Coronary artery (tissue), 2 donors: ENCODE data around the gene CNKSR2.
A peak's percentile ranks its signal among the peaks of the same experiment; 100 is the strongest.

Experiments used
- DNase-seq: peaks from one replicate; pipeline ENCODE4 v3.0.0-alpha.2; 2017; ENCODE audit warnings: low spot score
- H3K27ac ChIP-seq, 2 donors: fragments of 200-600 bp; sonication (generic); one replicate each; pipeline ENCODE4 v1.5.1; 2016 to 2019
- H3K4me3 ChIP-seq: fragments of 200-600 bp; sonication (generic); 2 replicates; pipeline ENCODE4 v1.5.1; 2016; ENCODE audit warnings: mild to moderate bottlenecking, moderate library complexity
- TF ChIP-seq, protein P1 (sequence below): fragments of 200-600 bp; sonication (generic); IDR thresholded peaks from one replicate; pipeline ENCODE4 v1.5.1; 2019; ENCODE audit warnings: antibody characterized with exemption

CNKSR2 gene

DNA sequence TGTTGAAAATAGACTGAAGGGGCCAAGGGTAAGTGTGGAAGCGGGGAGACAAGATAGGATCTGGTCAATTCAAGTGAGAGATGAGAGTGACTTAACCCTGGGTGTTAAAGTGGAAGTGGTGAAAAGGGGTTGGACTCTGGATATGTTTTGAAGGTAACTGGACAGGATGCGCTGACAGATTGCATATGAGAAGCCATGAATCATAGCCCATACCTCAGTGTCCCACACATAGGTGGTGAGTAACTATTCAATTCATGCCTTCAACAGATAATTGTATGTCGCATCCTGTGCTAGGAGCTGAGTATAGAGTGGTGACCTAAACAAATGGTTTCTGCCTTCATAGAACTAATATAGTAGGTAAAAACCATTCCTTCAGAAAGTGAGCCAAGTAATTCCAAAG lies 207.3 kb downstream of the CNKSR2 start:
- Histone ChIP-seq H3K4me3 (no peak overlapping the region), H3K27ac (no peak overlapping the region)
- DNase-seq = no peak
- TF ChIP-seq, protein P1, sequence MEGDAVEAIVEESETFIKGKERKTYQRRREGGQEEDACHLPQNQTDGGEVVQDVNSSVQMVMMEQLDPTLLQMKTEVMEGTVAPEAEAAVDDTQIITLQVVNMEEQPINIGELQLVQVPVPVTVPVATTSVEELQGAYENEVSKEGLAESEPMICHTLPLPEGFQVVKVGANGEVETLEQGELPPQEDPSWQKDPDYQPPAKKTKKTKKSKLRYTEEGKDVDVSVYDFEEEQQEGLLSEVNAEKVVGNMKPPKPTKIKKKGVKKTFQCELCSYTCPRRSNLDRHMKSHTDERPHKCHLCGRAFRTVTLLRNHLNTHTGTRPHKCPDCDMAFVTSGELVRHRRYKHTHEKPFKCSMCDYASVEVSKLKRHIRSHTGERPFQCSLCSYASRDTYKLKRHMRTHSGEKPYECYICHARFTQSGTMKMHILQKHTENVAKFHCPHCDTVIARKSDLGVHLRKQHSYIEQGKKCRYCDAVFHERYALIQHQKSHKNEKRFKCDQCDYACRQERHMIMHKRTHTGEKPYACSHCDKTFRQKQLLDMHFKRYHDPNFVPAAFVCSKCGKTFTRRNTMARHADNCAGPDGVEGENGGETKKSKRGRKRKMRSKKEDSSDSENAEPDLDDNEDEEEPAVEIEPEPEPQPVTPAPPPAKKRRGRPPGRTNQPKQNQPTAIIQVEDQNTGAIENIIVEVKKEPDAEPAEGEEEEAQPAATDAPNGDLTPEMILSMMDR = no peak

DNA sequence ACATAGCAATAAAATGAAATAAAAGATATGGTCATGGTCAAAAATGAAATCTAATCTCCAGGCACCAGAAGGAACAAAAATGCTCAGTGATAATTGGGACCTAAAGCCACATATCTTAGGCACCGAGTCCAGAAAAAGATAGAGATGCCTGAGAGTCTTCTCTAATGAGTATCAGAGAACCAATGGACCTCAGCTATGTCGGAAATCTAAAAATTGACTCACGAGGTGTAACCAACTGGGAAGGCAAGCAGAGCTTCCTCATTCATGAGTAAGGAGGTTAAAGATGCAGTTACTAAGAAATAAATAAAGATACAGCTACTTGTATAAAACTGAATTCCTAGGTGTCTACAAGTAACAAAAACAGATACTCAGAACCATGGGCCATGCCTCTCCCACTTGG lies 211.8 kb downstream of the CNKSR2 start:
- DNase-seq = no peak
- TF ChIP-seq, protein P1 = no peak

DNA sequence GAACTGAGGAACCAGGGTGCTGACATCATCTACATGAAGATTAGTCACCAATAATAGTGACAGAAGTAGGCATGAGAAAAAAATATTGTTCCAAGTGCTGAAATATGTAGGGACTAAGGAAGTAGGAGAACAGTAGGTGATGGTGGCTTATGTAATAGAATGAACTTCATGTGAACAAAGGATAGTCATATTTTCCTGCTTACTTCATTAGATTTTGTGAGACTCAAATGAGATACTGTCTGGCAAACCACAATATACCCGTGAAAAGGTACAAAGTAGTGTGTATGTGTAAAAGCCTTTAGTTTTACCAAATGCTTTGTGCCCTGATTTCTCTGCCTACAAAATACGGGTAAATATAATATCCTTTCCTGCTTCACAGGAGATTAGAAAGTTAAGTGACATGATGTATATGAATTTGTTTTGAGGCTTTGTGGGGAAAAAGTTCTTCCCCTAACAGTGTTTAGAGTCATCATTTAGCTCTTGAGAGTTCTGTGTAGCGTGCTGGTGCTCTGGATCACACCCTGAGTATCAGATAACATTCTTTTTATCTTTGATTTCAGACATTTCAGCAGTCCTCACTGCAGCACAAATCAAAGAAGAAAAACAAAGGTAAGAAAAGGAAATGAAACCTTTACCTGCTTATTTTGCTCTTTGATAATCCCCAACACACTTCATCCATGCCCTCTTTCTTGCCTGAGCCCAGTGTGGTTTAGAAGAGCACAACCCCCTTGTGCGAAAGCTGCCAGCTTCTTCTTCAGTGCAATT lies 216.0 kb downstream of the CNKSR2 start:
- no peak for DNase-seq
- TF ChIP-seq, protein P1 = no peak

More for the DNA sequence above, 211.8 kb downstream of the CNKSR2 start:
- Histone ChIP-seq H3K4me3 (no peak overlapping the region), H3K27ac (no peak overlapping the region)

DNA sequence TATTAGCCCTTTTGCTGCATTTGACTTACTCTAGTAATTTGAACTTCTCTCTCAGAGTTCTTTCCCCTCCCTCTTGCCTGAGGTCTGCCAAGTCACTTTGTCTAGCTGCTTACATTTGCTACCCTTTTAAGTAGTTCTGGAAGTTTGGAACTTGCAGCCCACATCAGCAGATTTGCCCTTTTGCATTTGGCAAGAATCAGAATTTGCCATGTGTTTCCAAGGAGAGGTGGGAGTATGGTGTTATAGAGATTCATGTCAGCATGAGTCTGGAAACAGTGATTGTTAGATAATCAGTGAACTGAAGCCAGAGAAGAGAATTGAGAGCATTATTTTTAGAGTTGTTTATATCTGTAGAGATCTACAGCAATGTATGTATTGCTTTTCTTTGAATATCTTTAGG lies 231.8 kb downstream of the CNKSR2 start:
- Histone ChIP-seq H3K4me3 (no peak overlapping the region), H3K27ac (no peak overlapping the region)
- no peak for DNase-seq
- TF ChIP-seq, protein P1 = no peak

More for the DNA sequence above, 216.0 kb downstream of the CNKSR2 start:
- Histone ChIP-seq H3K4me3 (no peak overlapping the region), H3K27ac (no peak overlapping the region)

DNA sequence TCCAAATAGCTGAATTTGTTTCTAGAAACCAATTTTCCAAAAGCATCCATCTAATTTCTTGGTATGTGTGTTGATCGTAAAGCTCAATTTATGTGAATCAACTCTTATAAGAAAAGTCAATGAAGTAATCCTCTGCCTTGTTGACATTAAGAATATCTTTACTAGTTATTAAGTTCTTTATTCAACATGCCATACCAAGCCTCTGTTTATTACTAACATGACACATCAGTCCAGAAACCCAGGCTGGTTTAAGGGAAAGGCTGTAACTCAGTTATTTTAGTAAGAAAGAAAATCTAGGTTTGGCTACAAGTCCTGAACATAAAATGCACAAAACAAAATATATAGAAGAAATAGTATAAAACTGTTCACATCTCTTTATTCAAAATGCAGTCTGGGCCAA lies 235.9 kb downstream of the CNKSR2 start:
- H3K4me3 ChIP-seq = no peak overlapping the region
- no peak for DNase-seq
- TF ChIP-seq, protein P1 = no peak
- no peak overlapping the region for H3K27ac ChIP-seq

DNA sequence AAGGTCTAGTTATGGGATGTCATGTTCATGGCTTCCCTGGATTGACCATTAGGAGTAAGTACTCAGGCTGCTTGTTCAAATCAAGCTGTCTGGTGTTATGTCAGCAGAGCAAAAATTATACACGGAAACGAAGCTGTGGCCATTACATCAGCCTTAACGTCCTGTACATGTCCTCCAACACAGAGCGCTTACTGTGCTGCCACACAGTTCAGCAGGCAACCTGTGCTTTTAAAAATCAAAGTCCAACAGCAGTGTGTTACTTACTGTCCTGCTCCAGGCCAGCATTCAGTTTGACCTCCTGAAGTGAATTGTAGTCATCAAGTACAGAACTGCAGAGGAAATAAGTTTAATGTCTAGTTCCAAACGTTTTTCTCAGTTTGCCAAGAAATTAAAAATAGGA lies 237.9 kb downstream of the CNKSR2 start:
- Histone ChIP-seq H3K27ac (peak overlapping the region; percentile 11 to 24), H3K4me3 (no peak overlapping the region)
- TF ChIP-seq, protein P1 = no peak
- no peak for DNase-seq

DNA sequence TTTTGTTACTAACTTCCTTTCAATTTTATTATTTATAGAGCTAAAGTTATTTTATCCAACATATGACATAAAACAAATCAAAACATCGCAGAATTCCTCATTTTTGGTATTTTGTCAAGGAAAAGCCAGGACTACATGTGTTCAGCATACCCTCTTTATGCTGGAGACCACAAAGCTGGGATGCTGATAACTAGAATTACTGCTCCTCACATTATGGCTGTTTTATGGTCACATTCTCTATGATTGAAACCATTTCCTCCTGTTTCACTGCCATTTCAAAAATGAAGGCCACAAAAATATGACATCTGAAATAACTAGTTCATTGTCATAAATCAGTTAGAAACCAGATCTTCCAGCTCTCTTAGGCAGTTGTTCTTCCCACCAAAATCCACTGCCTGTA lies 242.2 kb downstream of the CNKSR2 start:
- no peak for DNase-seq
- H3K27ac ChIP-seq = no peak overlapping the region
- TF ChIP-seq, protein P1 = no peak
- no peak overlapping the region for H3K4me3 ChIP-seq
